Natural killer cell treated with Interleukin-12 subunit alpha and Interleukin-12 subunit beta and Interleukin-15 and Interleukin-18, amount 100 ng/mL, for 72 hours (primary cell): ENCODE results near the gene DHX38. TPM values are rescaled to one million over a fixed set of nuclear protein-coding genes. Genes with fewer than 3 reads are reported as not detected.
A peak's percentile ranks its signal among the peaks of the same experiment; 100 is the strongest.

Source experiments
- ATAC-seq, 2 donors: fragments of 150-1000 bp; cut with Tn5 transposase in 1 of 2; sonication (Bioruptor Pico), chemical (Tn5 transposase) in 1 of 2; 2 replicates each; pipeline ENCODE4 v1.10.0; 2021
- DNase-seq: peaks from one replicate; pipeline ENCODE4 v3.0.0; 2022; ENCODE audit warnings: low spot score
- H3K27ac Mint-ChIP-seq, 2 donors: 1 replicate in 1 of 2; 2 replicates in 1 of 2; pipeline ENCODE4 v1.8.0; 2022; ENCODE audit warnings: mixed read lengths in 2 of 2, mild to moderate bottlenecking in 1 of 2, moderate library complexity in 1 of 2
- H3K27me3 Mint-ChIP-seq, 2 donors: 1 replicate in 1 of 2; 2 replicates in 1 of 2; pipeline ENCODE4 v1.8.0; 2022; ENCODE audit warnings: mixed read lengths in 2 of 2
- H3K36me3 Mint-ChIP-seq: one replicate; pipeline ENCODE4 v1.8.0; 2022; ENCODE audit warnings: mixed read lengths
- H3K4me1 Mint-ChIP-seq, 2 donors: 1 replicate in 1 of 2; 2 replicates in 1 of 2; pipeline ENCODE4 v1.8.0; 2022; ENCODE audit warnings: low read depth in 2 of 2, mixed read lengths in 2 of 2, mild to moderate bottlenecking in 1 of 2
- H3K4me3 Mint-ChIP-seq: one replicate; pipeline ENCODE4 v1.8.0; 2022; ENCODE audit warnings: mixed read lengths
- H3K9me3 Mint-ChIP-seq: 2 replicates; pipeline ENCODE4 v1.8.0; 2022; ENCODE audit warnings: mixed read lengths
- total RNA-seq, 2 donors: library from RNA; stranded (reverse); gene quantifications; one replicate each; pipeline ENCODE4 v1.2.3, GENCODE V29; 2022

The DHX38 gene
- total RNA-seq, 2 donors from 2014 or later = 108 to 121 TPM

DNA sequence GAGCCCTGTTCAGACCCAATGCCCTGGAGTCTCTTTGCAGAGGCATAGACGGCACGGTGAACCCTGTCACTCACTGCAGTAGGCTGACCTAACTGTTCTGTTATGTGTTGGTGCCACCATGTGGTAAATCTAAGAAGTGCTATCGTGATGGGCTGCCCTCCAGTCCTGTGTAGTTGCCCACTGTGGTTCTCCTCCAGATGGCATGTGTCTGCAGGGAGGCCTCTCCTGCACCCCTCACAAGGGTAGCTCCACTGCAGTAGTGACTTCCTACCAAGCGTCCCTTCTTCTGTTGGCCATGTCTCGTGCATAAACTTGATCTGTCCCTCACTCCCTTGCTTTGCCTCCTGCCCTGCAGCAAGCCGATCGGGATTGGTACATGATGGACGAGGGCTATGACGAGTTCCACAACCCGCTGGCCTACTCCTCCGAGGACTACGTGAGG, 5.8 kb downstream of the DHX38 start:
- no peaks in the 10 kb centered on the region for H3K27me3 Mint-ChIP-seq
- no peaks in the 10 kb centered on the region for H3K9me3 Mint-ChIP-seq
- DNase-seq (no peak), ATAC-seq (peak; percentile 73)
- H3K4me3 Mint-ChIP-seq = no peak overlapping the region
- no peak overlapping the region for H3K27ac Mint-ChIP-seq
- H3K4me1 Mint-ChIP-seq = peaks cover 34 to 35% of the 10 kb centered on the region in 2 donors
- peaks cover 52% of the 10 kb centered on the region for H3K36me3 Mint-ChIP-seq

DNA sequence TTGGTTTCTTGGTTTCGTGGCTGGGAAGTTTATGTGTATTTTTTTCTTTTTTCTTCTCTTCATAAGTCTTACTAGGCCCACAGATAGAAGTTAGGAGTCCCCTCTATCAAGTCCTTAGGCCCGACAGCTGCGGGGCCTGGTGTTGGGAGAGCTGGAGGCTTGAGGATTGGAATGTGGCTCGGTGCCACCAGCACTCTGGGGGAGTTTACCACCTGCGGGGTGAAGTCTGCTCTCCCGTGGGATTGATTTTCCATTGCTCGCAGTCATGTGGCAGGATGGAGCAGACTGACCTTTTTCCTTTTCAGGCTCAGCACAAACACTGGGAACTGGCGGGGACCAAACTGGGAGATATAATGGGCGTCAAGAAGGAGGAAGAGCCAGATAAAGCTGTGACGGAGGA, 7.5 kb downstream of the DHX38 start:
- ATAC-seq = no peak
- Mint-ChIP-seq H3K4me3 (no peak overlapping the region), H3K4me1 (peaks cover 17 to 18% of the 10 kb centered on the region in 2 donors), H3K27ac (no peak overlapping the region), H3K9me3 (no peaks in the 10 kb centered on the region), H3K27me3 (no peaks in the 10 kb centered on the region), H3K36me3 (peaks cover 55% of the 10 kb centered on the region)
- DNase-seq = no peak

- Mint-ChIP-seq H3K27me3 (no peaks in the 10 kb centered on the region), H3K27ac (no peak overlapping the region), H3K36me3 (peaks cover 41% of the 10 kb centered on the region), H3K4me3 (no peak overlapping the region), H3K9me3 (no peaks in the 10 kb centered on the region), H3K4me1 (no peaks in the 10 kb centered on the region)
- DNase-seq (no peak), ATAC-seq (no peak)
These were observed 11.3 kb downstream of the DHX38 start for GRCh38 chr16:72104905-72105304.

DNA sequence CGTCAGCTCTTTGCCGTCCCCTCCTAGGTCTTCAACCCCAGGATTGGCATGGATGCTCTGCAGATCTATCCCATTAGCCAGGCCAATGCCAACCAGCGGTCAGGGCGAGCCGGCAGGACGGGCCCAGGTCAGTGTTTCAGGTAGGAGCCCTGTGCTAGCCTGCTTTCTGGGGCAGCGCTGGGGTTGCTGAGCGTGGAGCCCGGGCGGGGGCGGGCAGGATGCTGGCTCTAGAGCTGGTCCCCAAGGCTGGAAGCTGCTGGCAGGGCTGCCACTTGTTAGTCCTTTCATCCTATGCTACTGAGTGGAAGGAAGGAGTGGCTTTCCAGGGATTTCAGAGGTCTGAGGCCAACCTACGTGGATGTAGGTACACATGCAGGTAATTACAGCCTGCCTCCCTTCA, 12.3 kb downstream of the DHX38 start:
- Mint-ChIP-seq H3K36me3 (peaks cover 44% of the 10 kb centered on the region), H3K9me3 (no peaks in the 10 kb centered on the region), H3K4me1 (no peaks in the 10 kb centered on the region), H3K27me3 (no peaks in the 10 kb centered on the region), H3K4me3 (no peak overlapping the region), H3K27ac (no peak overlapping the region)
- no peak for DNase-seq
- no peak for ATAC-seq

DNA sequence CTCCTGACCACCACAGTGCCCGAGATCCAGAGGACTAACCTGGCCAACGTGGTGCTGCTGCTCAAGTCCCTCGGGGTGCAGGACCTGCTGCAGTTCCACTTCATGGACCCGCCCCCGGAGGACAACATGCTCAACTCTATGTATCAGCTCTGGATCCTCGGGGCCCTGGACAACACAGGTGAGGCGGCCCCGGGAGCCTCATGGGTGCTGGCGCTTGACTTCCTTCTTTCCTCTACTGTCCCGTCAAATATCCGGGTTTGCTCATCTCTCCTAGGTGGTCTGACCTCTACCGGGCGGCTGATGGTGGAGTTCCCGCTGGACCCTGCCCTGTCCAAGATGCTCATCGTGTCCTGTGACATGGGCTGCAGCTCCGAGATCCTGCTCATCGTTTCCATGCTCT, 13.7 kb downstream of the DHX38 start:
- no peak overlapping the region for H3K27ac Mint-ChIP-seq
- H3K9me3 Mint-ChIP-seq = no peaks in the 10 kb centered on the region
- H3K36me3 Mint-ChIP-seq = peaks cover 35% of the 10 kb centered on the region
- ATAC-seq = no peak
- DNase-seq = no peak
- no peak overlapping the region for H3K4me3 Mint-ChIP-seq
- H3K27me3 Mint-ChIP-seq = no peaks in the 10 kb centered on the region
- H3K4me1 Mint-ChIP-seq = no peaks in the 10 kb centered on the region

DNA sequence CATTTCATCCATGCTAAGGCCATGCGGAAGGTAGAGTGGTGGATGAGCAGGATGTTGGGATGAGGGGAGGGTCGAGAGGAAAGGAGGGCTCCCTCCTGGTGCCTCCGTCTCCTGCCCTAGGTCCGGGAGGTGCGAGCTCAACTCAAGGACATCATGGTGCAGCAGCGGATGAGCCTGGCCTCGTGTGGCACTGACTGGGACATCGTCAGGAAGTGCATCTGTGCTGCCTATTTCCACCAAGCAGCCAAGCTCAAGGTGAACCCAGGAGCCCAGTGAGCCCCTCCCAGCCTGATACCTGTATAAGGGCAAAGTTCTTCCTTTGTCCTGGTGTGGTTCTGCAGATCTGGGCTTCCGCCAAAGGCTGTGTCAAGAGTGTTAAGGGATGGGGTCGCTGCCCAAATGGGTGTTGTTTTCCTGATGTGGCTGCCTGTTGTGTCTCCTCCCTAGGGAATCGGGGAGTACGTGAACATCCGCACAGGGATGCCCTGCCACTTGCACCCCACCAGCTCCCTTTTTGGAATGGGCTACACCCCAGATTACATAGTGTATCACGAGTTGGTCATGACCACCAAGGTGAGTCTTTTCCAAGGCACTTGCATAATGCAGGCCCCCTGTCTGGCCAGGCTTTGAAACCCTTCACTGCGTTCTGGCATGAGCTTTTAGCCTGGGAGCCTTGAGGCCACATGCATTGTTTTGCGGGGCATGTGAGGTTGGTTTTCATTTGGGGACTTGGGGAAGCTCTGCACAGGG, 14.9 kb downstream of the DHX38 start:
- no peaks in the 10 kb centered on the region for H3K9me3 Mint-ChIP-seq
- H3K4me3 Mint-ChIP-seq = no peak overlapping the region
- ATAC-seq = no peak
- H3K36me3 Mint-ChIP-seq = peaks cover 25% of the 10 kb centered on the region
- H3K4me1 Mint-ChIP-seq = no peaks in the 10 kb centered on the region
- DNase-seq = no peak
- no peaks in the 10 kb centered on the region for H3K27me3 Mint-ChIP-seq
- no peak overlapping the region for H3K27ac Mint-ChIP-seq

- Mint-ChIP-seq H3K27ac (no peak overlapping the region), H3K9me3 (no peaks in the 10 kb centered on the region), H3K4me3 (no peak overlapping the region), H3K4me1 (no peaks in the 10 kb centered on the region), H3K27me3 (no peaks in the 10 kb centered on the region), H3K36me3 (peaks cover 24% of the 10 kb centered on the region)
- DNase-seq (no peak), ATAC-seq (no peak)
These were observed 15.7 kb downstream of the DHX38 start for GRCh38 chr16:72109300-72109699.

DNA sequence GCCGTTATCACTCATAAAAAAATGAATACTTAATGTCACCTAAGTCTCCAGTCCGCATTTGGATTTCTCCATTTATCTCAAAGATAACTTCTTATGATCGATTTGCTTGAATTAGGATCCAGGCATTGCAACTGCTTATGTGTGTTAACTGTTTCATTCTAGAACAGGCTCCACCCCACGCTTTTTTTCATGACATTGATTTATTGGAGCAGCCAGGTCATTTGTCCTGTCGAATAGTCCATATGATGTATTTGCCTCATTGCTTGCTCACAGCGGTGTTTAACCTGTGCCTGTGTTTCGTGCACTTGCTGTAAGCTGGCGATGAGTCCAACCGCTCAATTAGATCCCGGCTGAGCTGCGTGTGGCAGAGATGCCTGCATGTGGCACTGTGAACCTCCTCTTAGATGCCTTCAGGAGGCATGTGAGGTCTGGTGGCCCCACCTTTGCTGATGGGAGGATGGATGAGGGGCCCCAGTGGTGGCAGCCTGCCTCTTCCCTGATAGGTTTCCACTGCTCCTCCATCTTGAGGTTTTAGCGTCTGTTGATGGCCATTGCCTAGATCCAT, 16.4 kb downstream of the DHX38 start:
- Mint-ChIP-seq H3K9me3 (no peaks in the 10 kb centered on the region), H3K4me3 (no peak overlapping the region), H3K36me3 (peaks cover 24% of the 10 kb centered on the region), H3K27me3 (no peaks in the 10 kb centered on the region), H3K4me1 (no peaks in the 10 kb centered on the region), H3K27ac (no peak overlapping the region)
- ATAC-seq (no peak), DNase-seq (no peak)

DNA sequence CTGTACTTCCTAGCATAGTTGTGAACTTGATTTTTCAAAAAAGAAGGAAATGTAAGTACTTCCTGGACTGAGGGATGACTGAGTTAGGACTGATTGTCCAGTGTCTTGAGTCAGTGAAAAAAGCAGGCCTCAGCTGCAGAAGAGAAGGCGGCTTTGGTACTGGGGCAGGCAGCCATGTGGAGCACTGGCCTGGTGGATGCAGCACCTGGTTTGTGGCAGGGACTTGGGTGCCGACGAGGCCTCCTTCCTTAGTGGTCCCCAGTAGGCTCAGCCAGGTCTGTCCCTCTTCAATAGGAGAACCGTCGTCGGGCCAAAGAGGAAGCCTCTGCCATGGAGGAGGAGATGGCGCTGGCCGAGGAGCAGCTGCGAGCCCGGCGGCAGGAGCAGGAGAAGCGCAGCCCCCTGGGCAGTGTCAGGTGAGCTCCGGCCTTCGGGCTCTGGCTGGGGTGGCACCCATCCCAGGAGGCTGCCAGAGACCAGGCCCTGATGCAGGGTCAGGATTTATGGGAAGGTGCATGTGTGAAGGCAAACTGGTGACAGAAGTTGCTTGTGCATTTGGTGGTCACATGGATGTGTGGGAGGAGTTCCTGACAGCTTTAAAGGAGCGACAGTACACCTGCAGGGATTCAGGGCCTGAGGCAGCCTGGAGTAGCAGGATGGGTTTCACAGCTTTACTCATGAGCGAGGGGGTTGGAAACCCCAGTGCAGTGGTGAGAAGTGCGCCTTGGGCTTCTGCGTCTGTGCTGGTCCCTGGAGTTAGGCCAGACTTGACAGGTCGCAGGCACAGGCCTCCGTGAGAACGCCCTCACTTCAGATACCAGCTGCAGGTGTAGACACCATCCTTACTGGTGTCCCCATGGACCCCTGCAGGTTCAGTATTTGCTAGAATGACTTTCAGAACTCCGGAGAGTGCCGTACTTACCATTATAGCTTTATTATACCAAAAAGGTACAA, 17.3 kb downstream of the DHX38 start:
- Mint-ChIP-seq H3K27ac (no peak overlapping the region), H3K4me3 (no peak overlapping the region), H3K27me3 (no peaks in the 10 kb centered on the region), H3K36me3 (peaks cover 18% of the 10 kb centered on the region), H3K9me3 (no peaks in the 10 kb centered on the region), H3K4me1 (no peaks in the 10 kb centered on the region)
- ATAC-seq = peak in 1 of 2 donors; percentile 48
- DNase-seq = no peak

GRCh38 chr16:72111657-72112451, 18.2 kb downstream of the DHX38 start:
- ATAC-seq = no peak
- peaks cover 12% of the 10 kb centered on the region for H3K36me3 Mint-ChIP-seq
- no peaks in the 10 kb centered on the region for H3K27me3 Mint-ChIP-seq
- H3K4me1 Mint-ChIP-seq = no peaks in the 10 kb centered on the region
- no peak overlapping the region for H3K27ac Mint-ChIP-seq
- no peaks in the 10 kb centered on the region for H3K9me3 Mint-ChIP-seq
- no peak overlapping the region for H3K4me3 Mint-ChIP-seq
- DNase-seq = no peak

GRCh38 chr16:72112452-72112792, 18.8 kb downstream of the DHX38 start:
- Mint-ChIP-seq H3K9me3 (no peaks in the 10 kb centered on the region), H3K36me3 (peaks cover 10% of the 10 kb centered on the region), H3K27ac (no peak overlapping the region)

GRCh38 chr16:72112906-72113615, 19.4 kb downstream of the DHX38 start:
- H3K9me3 Mint-ChIP-seq = no peaks in the 10 kb centered on the region
- H3K4me3 Mint-ChIP-seq = no peak overlapping the region
- DNase-seq (no peak), ATAC-seq (no peak)
- no peaks in the 10 kb centered on the region for H3K27me3 Mint-ChIP-seq
- H3K27ac Mint-ChIP-seq = no peak overlapping the region
- H3K36me3 Mint-ChIP-seq = peaks cover 6% of the 10 kb centered on the region
- no peaks in the 10 kb centered on the region for H3K4me1 Mint-ChIP-seq

More at GRCh38 chr16:72112452-72112792, 18.8 kb downstream of the DHX38 start:
- DNase-seq (no peak), ATAC-seq (no peak)
- H3K4me3 Mint-ChIP-seq = no peak overlapping the region
- H3K4me1 Mint-ChIP-seq = no peaks in the 10 kb centered on the region
- H3K27me3 Mint-ChIP-seq = no peaks in the 10 kb centered on the region

GRCh38 chr16:72113616-72113945, 19.9 kb downstream of the DHX38 start:
- Mint-ChIP-seq H3K27me3 (no peaks in the 10 kb centered on the region), H3K36me3 (peaks cover 6% of the 10 kb centered on the region), H3K4me3 (no peak overlapping the region), H3K4me1 (no peaks in the 10 kb centered on the region), H3K27ac (no peak overlapping the region), H3K9me3 (no peaks in the 10 kb centered on the region)
- no peak for ATAC-seq
- no peak for DNase-seq
